NCI-H1436 treated with DMSO at 0.1 percent for 48 hours (cell line): ENCODE results near the gene C17orf67.
A peak's percentile ranks its signal among the peaks of the same experiment; 100 is the strongest.

Experiments
- DNase-seq: peaks from one replicate; lab custom pipeline; 2025; lab: John Stamatoyannopoulos, UW

C17orf67 gene, protein sequence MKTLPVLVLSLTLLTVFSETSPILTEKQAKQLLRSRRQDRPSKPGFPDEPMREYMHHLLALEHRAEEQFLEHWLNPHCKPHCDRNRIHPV

DNA sequence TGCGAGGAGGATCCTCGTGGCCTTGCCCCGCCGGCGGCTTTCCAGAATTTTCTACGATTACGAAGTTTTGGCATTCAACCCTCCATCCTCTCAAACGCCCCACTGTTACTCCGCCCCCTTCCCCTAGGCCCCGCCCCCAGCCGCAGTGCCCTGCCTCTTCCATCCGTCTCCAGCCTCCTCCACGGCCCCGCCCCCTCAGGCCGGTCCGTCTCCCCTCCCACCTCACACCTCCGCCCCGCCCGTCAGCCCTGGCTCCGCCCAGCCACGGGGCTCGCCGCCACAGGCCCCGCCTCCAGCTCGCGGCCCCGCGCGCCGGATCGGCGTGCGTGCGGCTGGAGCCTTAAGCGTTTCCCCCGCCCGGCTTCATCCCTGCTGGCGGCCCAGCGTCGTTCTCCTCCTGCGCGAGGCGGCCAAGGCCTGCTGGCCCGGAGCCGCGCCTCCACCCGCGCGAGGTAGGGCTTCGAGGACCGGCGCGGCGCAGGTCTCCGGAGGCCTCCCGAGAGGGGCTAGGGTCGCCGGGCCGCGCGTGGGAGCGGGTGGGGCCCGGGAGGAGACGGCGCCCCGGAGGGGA lies at the start of gene C17orf67, which contains the start of gene DGKE:
Gene C17orf67, minus strand, starts transcription at position 112 of the 571 bp plus-strand sequence. CDS start 18,110 bp downstream, outside the sequence.
Gene DGKE, plus strand, starts transcription at position 343 of the 571 bp plus-strand sequence. CDS start 645 bp downstream, outside the sequence.
- peak; percentile 63 for DNase-seq

DNA sequence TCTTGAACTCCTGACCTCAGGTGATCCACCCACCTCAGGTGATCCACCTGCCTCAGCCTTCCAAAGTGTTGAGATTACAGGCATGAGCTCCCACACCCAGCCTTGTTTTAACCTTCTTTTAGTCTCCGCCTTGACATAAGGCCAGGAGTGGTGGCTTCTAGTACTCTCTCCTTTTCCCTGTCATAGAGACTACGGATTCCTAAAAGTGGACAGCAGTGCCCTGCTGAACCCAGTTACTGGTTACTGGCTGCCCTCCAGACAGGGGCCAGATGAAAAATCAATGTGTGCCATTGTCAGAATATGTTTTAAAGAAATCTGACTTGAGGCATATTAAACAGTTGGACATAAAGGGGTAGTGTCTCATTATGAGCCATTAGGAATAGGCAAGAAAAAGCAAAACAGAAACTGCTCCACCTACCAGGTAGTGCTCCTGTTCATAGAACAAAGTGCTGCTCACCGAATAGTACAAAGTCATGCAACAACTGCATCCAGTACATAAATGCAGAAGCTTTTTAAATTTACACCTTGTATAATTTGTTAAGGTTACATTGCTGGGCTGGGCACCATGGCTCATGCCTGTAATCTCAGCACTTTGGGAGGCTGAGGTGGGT lies 48.1 kb upstream of the C17orf67 start:
- no peak for DNase-seq

DNA sequence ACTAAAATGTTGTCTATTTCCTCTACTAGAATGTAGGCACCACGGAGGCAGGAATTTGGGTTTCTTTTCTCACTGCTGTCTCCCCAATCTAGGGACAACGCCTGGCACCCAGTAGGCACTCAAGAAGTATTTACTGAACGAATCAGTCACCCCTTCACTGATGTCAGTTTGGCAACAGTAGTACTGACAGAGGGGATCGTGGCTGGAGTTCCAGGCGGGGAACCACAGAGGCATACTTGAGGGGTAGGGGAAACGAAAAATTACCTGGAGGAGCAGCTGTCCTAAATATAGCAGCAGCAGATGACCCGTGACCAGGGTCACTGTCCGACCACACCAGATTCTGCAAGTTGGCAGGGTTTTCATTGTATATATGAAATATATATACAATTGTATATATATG lies 46.9 kb upstream of the C17orf67 start:
- no peak for DNase-seq

DNA sequence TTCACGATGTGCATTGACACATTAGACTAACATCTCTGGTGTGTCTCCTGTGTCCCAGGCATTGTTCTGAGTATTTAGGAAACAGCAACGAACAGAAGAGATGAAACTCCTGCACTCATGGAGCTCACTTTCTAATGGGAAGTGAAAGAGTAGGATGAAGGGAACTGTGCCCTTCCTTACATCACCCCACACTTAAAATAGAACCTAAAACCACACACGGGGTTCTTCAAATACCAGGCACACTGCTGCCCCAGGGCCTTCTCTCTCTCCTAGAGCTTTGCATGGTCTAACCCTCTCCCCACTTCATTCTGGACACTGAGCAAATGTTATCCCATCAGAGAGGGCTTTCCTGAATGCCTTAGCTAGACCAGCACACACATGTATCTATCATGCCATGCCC lies 46.4 kb upstream of the C17orf67 start:
- DNase-seq = no peak

DNA sequence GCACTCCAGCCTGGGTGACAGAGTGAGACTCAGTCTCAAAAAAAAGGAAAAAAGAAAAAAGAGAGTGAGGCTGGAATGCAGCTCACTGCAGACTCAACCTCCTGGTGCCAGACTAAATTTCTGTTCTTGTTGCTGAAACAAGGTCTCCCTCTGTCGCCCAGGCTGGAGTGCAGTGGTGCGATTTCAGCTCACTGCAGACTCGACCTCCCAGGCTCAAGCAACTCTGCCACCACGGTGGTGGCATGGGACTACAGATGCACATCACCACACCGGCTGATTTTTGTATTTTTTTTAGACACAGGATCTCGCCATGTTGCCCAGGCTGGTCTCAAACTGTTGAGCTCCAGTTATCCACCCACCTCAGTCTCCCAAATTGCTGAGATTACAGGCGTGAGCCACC lies 45.6 kb upstream of the C17orf67 start:
- DNase-seq = no peak

DNA sequence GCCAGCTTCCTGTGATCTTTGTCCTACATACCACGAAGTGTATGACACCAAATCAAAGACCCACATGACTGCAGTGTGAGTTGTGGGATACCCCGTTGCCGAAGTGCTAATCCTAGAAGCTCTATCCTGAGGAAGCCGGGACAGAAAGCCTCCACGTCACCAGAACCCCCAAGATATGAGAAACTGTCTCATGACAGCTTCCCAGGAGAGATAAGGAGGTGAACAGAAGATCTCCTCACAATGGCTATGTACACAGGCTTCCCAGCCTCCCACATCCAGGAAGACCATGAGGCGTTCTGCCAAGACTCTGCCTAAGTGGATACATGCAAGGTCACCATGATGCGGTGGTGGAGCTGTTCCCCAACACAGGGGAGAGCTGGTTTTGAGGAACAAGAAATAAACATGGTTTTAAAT lies 43.1 kb upstream of the C17orf67 start:
- no peak for DNase-seq

DNA sequence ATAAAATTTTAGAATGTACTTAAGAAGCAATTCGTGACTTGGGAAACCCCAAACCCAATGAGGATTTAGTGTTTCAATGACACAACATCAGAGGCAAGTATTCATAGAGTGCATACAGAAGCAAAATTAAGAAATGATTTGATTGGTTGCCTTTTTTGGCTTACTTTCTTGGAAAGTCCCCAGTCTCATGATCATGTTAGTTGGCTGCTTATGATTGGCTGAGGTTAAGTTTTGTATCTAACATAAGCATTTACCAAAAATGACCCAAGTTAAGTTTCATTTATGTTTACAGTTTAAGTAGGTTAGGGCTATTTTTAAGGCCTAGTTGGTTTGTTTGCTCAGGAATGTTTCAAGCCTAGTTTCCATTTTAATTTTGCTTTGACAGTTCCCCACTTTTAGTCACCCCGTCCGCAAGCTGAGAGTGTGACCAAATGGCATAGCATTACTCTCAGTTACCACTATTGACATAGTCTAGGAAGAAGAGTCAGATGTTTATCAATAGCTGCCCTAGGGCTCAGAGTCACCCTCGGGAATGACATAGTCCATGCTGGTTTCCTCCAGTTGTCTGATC lies 36.4 kb upstream of the C17orf67 start:
- DNase-seq = no peak

DNA sequence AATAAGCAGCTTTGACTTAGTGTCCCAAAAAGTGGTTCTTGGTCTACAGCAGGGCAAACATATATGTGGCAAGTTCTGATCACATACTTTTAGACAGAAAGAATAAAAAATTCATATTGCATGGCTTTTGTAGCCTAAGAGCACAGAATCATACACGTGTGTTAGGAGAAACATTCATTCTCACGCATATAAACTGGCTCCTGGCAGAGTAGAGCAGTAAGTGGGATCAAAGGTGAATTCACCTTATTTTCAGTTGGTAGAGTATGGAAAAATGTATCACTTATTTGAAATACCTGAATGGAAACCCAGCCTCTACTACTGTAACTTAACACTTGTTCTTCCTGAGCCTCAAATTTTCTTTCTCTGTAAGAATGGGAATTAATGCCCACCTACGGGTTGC lies 35.0 kb upstream of the C17orf67 start:
- DNase-seq = no peak

DNA sequence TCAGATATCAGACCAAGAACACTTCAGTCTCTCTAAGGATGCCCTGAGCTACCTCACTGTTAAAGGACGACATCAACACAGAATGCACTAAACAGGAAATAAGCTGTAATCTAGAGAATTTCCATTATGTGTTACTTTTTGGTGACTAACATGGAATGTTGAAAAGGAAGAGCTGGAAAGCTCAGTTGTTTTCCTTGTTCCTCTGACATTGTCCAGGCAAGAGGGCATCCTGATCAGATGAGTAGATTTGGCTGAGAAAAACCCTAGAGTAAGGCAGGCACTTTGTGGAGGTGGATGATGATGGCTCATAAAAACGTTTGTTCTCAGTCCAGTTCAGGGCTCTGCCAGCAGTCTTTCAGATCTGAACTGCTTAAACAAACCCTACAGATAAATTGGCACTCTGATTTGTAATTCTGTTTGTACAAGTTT lies 34.2 kb upstream of the C17orf67 start:
- no peak for DNase-seq

DNA sequence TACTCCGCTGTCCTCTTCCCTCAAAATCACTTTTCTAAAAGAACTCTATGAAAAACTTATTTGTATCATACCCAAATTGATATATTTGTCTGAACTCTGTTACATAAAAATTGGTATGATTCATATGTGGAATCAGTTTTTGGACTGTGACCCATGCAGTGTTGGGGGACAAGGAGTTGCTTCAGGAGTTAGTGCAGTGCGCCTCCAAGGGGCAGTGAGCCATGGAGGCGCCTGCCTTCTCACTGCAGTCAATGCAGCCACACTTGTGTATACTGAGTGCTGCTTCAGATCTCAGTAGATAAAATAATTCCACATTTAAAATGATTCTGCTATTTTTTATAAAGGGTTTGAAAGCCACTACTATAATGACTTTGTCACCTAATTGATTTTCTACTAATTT lies 32.8 kb upstream of the C17orf67 start:
- no peak for DNase-seq

DNA sequence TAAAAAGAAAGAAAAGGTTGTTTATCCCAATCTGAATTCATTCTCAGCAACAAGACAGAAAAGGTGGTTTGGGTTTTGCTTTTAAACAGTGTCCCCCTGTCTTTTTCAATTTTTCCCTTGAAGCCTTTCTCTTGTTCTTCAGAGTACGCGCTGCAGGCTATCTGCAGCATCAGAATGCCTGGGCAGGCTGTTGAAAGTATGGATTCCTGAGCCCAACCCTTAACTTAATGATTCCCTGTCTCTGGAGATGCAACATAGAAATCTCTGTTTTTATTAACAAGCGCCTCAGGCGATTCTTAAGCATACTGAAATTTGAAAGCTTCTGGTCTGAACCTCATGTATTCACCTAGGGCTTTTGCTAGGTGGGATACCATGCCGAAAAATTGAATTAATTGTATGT lies 32.4 kb upstream of the C17orf67 start:
- DNase-seq = no peak

DNA sequence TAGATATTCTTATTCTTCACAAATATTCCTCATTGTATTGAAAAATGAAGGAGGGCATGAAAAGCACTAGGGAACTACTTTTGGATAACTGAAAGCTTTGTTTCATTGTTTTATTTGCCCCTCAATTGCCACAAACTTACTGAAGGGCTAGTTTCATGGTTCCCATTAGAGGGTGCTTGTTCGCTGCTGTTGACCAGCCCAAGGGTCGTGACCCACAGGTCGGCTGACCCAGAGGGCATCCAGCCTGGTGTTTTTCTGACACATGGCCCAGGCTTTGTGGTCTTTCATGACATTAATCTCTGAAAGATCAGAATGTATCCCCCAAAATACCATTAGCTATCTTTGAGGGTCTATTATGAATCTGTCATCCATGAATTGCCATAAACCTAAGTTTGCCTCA lies 30.3 kb upstream of the C17orf67 start:
- DNase-seq = no peak

DNA sequence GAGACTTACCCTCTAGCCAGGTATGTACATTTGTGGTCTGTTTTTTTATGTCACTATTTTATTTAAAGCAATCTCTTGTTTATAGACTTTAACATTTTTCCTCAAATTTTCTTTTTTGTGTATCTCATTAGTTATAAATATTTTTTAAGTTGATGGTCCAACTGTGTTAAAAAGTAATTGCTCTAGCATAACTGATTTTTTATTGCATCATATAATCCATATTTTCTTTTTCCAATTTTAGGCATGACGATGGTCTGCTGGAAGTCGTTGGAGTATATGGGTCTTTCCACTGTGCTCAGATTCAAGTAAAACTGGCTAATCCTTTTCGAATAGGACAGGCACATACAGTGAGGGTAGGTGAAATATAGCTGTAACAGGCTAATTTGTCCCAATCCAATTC lies 28.2 kb upstream of the C17orf67 start:
- DNase-seq = no peak

DNA sequence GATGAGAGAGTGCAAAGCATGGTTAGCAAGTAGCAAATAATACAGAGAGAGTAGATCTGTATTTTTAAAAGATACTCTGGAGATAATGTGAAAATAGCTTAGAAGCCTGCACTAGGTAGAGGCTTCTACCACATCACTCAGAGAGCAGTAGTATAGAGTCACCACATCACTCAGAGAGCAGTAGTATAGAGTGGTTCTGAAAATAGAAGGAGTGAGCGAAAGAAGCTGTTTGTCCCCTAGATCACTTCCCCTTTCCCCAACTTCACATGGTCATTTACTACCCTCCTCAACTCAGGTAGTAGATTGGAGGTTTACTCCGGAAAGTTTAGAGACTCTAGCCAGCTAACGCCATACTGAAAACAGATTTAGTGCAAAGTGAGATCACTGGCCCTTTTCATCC lies 17.3 kb upstream of the C17orf67 start:
- DNase-seq = no peak

DNA sequence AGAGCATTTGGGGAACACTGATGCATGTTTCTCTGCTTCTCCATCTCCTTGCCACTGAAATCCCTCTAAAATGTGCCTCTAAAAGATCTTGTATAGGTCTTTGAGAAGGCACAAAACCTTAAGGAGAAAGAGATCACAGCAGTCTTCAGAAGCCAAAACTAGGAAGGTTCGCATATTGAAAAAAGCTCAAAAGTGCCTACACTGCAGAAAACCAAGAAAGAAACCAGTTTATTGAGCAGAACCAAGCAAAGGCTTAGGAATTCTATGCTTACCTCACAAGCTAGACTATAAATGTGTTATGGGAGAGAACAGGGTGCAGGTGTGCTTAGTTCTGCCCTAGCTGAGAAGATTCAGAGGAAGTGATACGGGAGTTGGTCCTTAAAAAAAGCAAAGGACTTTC lies 16.9 kb upstream of the C17orf67 start:
- no peak for DNase-seq

DNA sequence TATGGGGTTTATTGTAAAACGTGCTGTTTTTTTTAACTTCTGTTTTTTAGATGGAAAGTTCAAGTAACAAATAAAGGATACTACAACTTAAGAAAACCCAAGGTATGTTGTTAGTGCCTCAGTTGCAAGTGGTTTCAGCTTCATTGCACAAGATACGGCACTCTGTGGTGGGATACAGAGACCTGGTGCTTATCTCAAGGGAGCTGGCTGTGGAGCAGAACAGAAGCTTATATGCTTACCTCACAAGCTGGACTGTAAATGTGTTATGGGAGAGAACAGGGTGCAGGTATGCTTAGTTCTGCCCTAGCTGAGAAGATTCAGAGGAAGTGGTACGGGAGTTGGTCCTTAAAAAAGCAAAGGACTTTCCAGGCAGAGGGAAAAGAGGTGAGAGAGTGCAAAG lies 15.4 kb upstream of the C17orf67 start:
- no peak for DNase-seq

DNA sequence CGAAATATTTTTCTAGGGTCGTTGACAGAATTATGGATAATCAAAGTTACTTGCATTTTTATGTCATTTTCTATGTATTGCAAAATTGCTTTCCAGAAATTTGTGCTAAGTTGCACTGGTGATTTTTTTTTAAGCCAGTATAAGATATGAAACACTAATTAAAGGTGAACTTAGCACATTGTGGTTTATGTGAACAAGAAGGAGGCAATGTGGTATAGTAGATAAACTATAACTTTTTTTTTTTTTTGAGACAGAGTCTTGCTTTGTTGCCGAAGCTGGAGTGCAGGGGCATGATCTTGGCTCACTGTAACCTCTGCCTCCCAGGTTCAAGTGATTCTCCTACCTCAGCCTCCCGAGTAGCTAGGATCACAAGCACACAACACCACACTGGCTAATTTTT lies 13.4 kb upstream of the C17orf67 start:
- no peak for DNase-seq

DNA sequence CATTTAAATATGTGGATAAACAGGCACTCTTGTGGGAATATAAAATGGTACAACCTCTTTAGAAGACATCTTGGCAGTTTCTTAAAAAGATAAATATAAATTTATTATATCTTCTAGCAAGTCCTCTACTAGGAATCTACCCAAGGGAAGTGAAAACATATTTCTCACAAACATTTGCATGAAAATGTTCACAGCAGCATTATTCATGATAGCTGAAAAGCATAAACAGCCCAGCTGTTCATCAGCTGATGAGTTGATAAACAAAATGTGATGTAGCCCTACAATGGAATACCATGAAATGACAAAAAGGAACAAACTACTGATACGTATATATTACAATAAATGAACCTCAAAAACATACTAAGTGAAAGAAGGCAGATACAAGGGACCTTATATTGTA lies 12.2 kb upstream of the C17orf67 start:
- DNase-seq = no peak

DNA sequence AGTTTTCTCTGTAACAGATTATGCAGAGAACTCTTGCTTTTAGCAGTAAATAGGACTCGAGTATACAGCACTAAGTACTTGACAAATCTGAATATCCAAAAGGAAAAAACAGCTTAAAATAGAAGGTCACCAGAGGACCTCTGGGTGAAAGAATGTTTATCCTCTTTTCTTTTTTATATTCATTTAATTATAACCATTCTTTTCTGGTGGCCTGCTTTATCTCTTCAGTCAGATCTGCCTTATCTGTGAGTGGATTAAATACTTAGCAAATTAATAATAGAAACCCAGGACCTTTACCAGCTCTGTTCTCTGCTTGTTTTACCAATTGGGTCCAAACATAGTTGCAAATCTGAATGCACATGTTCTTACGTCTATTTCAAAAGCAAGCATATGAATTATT lies 8.9 kb upstream of the C17orf67 start:
- DNase-seq = no peak

DNA sequence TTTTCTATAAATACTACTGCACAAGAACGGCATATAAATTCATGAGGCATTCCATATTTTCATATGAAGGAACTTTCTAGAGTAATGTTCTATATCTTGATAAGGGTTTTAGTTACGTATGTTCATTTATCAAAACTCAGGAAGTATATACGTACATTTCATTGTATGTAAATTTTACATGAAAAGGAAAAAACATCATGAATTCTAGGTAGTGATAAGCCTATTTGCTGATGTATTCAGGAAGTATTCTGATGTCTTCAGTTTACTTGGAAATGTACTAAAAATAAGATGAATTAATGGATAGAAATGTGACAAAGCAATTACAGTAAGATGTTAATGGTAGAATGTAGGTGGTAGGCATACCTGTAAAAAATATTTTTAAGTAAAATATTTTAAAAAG lies 5.0 kb upstream of the C17orf67 start:
- DNase-seq = no peak

DNA sequence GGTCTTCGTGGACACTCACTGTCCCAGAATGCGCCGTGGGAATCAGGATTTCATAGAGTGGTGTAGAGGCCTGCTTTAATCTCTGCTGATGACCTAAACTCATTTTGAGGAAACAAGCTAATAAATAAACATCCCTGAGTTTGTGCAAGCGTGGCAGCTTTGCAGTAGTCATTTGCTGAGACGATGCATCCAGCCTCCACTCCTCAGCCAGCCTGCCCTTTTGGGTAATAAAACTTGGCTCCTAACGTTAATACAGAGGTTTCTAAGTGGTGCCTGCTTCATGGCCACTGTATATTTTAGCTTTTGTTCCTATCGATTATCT lies 1.5 kb upstream of the C17orf67 start:
- DNase-seq = no peak

DNA sequence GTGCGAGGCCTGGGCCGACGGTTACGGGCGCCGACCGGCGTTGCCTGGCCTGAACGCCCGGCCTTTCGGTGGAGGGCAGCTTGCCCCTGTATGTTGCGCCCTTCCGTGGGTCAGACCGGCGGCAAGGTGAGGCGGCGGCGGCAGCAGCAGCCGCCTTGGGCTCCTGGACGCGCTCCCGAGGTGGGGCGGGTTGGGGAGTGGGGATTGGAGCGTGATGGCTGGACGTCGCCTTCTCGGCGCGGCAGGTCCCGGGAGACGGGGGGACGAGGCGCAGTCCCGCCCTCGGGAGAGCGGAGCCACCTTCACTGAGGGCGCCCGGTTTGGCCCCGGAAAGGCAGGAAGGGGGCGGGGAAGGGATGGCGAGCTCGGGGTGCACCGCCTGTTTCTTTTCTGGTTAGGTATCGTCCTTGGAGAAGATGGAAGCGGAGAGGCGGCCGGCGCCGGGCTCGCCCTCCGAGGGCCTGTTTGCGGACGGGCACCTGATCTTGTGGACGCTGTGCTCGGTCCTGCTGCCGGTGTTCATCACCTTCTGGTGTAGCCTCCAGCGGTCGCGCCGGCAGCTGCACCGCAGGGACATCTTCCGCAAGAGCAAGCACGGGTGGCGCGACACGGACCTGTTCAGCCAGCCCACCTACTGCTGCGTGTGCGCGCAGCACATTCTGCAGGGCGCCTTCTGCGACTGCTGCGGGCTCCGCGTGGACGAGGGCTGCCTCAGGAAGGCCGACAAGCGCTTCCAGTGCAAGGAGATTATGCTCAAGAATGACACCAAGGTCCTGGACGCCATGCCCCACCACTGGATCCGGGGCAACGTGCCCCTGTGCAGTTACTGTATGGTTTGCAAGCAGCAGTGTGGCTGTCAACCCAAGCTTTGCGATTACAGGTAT lies 902 bp upstream of the C17orf67 start:
- DNase-seq = no peak
